SK-N-SH treated with all-trans-retinoic acid at 6 μM for 48 hours (cell line): ENCODE measurements around the gene GDF2.

Source experiments
- ATAC-seq: fragments of 200-7000 bp; cut with Tn5 transposase; 3 replicates; pipeline ENCODE4 v1.9.1; 2020; ENCODE audit warnings: mild to moderate bottlenecking, moderate library complexity
- BACH2 ChIP-seq: fragments of 250-450 bp; sonication (Bioruptor Pico); IDR thresholded peaks from 2 replicates; pipeline ENCODE4 v1.9.0; 2021; ENCODE audit warnings: mild to moderate bottlenecking, borderline replicate concordance
- CSDC2 ChIP-seq: fragments of 250-450 bp; sonication (Bioruptor Pico); IDR thresholded peaks from 2 replicates; pipeline ENCODE4 v1.5.0; 2020; ENCODE audit warnings: mild to moderate bottlenecking, moderate library complexity
- CSRNP3 ChIP-seq: fragments of 250-450 bp; sonication (Bioruptor Pico); IDR thresholded peaks from 2 replicates; pipeline ENCODE4 v1.5.1; 2021; ENCODE audit warnings: mild to moderate bottlenecking, moderate library complexity
- GLIS3 ChIP-seq: fragments of 250-450 bp; sonication (Bioruptor Pico); IDR thresholded peaks from 2 replicates; pipeline ENCODE4 v1.5.0; 2020; ENCODE audit warnings: mild to moderate bottlenecking, moderate library complexity
- OSR1 ChIP-seq: fragments of 250-450 bp; sonication (Bioruptor Pico); IDR thresholded peaks from 2 replicates; pipeline ENCODE4 v1.8.0; 2022; ENCODE audit warnings: moderate library complexity, mild to moderate bottlenecking, inconsistent platforms
- PATZ1 ChIP-seq: fragments of 250-450 bp; sonication (Bioruptor Pico); IDR thresholded peaks from 2 replicates; pipeline ENCODE4 v1.8.0; 2020; ENCODE audit warnings: mild to moderate bottlenecking, moderate library complexity, borderline replicate concordance
- POU6F1 ChIP-seq: fragments of 250-450 bp; sonication (Bioruptor Pico); IDR thresholded peaks from 2 replicates; pipeline ENCODE4 v1.8.0; 2021; ENCODE audit warnings: low read depth, mild to moderate bottlenecking, moderate library complexity, borderline replicate concordance
- PPARA ChIP-seq: fragments of 250-450 bp; sonication (Bioruptor Pico); IDR thresholded peaks from 2 replicates; pipeline ENCODE4 v1.5.0; 2020; ENCODE audit warnings: mild to moderate bottlenecking, borderline replicate concordance
- RARB ChIP-seq: fragments of 250-450 bp; sonication (Bioruptor Pico); IDR thresholded peaks from 2 replicates; pipeline ENCODE4 v1.8.0; 2021; ENCODE audit warnings: mild to moderate bottlenecking, moderate library complexity
- SNAI2 ChIP-seq: fragments of 250-450 bp; sonication (Bioruptor Pico); IDR thresholded peaks from 2 replicates; pipeline ENCODE4 v1.5.0; 2020; ENCODE audit warnings: mild to moderate bottlenecking, moderate library complexity
- TCF4 ChIP-seq: fragments of 250-450 bp; sonication (Bioruptor Pico); IDR thresholded peaks from 2 replicates; pipeline ENCODE4 v1.8.0; 2021; ENCODE audit warnings: mild to moderate bottlenecking, moderate library complexity, borderline replicate concordance
- TSHZ2 ChIP-seq: fragments of 250-450 bp; sonication (Bioruptor Pico); IDR thresholded peaks from 2 replicates; pipeline ENCODE4 v1.5.0; 2020; ENCODE audit warnings: mild to moderate bottlenecking, moderate library complexity
- ZC3H10 ChIP-seq: fragments of 250-450 bp; sonication (Bioruptor Pico); IDR thresholded peaks from 2 replicates; pipeline ENCODE4 v1.5.1; 2021; ENCODE audit warnings: mild to moderate bottlenecking, moderate library complexity
- ZFP3 ChIP-seq: fragments of 250-450 bp; sonication (Bioruptor Pico); IDR thresholded peaks from 2 replicates; pipeline ENCODE4 v1.5.0; 2020; ENCODE audit warnings: mild to moderate bottlenecking, moderate library complexity
- ZNF565 ChIP-seq: fragments of 450-650 bp; formaldehyde crosslinking; conservative IDR thresholded peaks from 2 replicates; pipeline ENCODE4 v1.5.0; 2020; ENCODE audit warnings: low read depth, mild to moderate bottlenecking, moderate library complexity
- ZNF70 ChIP-seq: fragments of 450-650 bp; formaldehyde crosslinking; IDR thresholded peaks from 2 replicates; pipeline ENCODE4 v1.5.0; 2020; ENCODE audit warnings: mild to moderate bottlenecking, moderate library complexity
- ZNF8 ChIP-seq: fragments of 450-650 bp; formaldehyde crosslinking; IDR thresholded peaks from 2 replicates; pipeline ENCODE4 v1.5.0; 2020; ENCODE audit warnings: mild to moderate bottlenecking, moderate library complexity

Gene GDF2

GRCh38 chr10:47285381-47286115, 36.7 kb upstream of the GDF2 start:
- no peak for ATAC-seq
- no peak for TF ChIP-seq ZNF8 (CRISPR knock-in tag)

GRCh38 chr10:47286116-47286505, 36.1 kb upstream of the GDF2 start:
- no peak for TF ChIP-seq CSDC2 (CRISPR knock-in tag)
- no peak for TF ChIP-seq RARB (CRISPR knock-in tag)
- no peak for TF ChIP-seq POU6F1
- no peak for TF ChIP-seq BACH2 (CRISPR knock-in tag)
- no peak for TF ChIP-seq ZNF565 (CRISPR knock-in tag)
- TF ChIP-seq ZC3H10 (CRISPR knock-in tag): no peak
- no peak for TF ChIP-seq ZFP3
- no peak for TF ChIP-seq TCF4 (CRISPR knock-in tag)
- no peak for TF ChIP-seq ZNF70 (CRISPR knock-in tag)
- no peak for TF ChIP-seq SNAI2 (CRISPR knock-in tag)
- TF ChIP-seq ZNF8 (CRISPR knock-in tag): no peak
- no peak for TF ChIP-seq TSHZ2 (CRISPR knock-in tag)
- TF ChIP-seq PATZ1 (CRISPR knock-in tag): no peak
- no peak for TF ChIP-seq CSRNP3
- no peak for ATAC-seq

- TF ChIP-seq PPARA (CRISPR knock-in tag) (no peak), GLIS3 (no peak), ZNF8 (CRISPR knock-in tag) (no peak), OSR1 (no peak), TSHZ2 (CRISPR knock-in tag) (no peak), TCF4 (CRISPR knock-in tag) (no peak), CSRNP3 (no peak), ZNF565 (CRISPR knock-in tag) (no peak), BACH2 (CRISPR knock-in tag) (no peak), CSDC2 (CRISPR knock-in tag) (no peak), ZNF70 (CRISPR knock-in tag) (no peak), POU6F1 (no peak)
- no peak for ATAC-seq
Measured at GRCh38 chr10:47286591-47287315, 35.5 kb upstream of the GDF2 start.
